Stimulated activated CD8-positive, alpha-beta memory T cell treated with anti-CD3 and anti-CD28 coated beads, Interleukin-15, amount 100 ng/mL, for 1 hour (primary cell): Measurements from ENCODE around the gene EPDR1.
"Not testable (repeated sequence)": the region's sequence is repeated elsewhere in the genome, so short reads cannot be mapped to it uniquely, and the experiment has no call there.

Experiments used
- DNase-seq: peaks from one replicate; pipeline ENCODE4 v3.0.0-alpha.2; 2020; ENCODE audit warnings: low read depth

Gene EPDR1

DNA sequence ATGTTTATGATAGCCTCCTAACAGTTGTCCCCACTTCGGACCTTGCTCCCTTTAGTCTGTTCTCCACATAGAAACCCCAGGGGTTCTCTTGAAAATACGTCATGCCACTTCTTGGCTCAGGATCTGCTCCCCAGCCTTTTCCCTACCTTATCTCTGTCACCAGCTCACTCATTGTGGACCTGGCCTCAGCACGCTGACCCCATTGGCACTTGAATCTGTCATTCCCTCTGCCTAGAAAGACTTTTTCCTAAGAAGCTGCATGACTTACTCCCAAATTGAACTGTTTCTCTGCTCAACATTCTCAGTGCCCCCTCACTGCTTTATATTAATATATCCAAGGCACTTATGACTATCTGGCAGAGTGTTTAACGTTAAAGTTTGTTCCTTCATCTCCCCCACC, 8.4 kb downstream of the EPDR1 start:
- DNase-seq: no peak

DNA sequence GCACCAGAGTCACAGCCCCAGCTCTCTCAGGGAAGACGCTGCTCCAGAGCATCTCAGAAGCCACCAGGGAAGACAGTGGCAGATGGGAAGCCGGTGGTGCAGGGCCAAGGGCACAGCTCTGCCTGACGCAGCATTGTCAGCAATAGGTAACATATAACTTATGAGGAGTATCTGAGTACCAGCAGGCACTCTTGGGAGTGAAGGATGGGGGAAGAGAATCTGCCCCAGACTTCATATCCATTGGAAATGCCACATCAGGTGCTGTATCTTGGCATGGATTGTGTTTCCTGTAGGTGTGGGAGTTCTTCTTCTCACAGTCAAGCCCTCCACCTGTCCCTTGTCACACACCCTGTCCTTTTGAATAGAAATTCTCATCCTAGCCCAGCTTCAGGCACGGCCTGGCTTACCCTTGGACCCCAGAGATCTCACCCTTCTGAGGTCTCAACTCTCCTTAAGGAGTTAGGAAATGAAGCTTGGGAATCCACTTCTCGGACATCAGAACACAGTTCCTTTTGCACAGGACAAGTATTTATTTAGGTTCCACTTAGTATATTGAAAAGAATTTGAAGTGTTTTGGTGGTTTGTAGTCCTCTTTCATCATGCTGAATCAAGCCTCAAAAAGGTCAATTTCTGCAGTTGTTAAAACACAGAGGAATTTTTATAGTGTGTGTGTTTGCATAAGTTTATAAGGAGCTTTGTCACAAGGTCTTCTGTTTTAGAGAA, 9.9 kb downstream of the EPDR1 start:
- DNase-seq: no peak

DNA sequence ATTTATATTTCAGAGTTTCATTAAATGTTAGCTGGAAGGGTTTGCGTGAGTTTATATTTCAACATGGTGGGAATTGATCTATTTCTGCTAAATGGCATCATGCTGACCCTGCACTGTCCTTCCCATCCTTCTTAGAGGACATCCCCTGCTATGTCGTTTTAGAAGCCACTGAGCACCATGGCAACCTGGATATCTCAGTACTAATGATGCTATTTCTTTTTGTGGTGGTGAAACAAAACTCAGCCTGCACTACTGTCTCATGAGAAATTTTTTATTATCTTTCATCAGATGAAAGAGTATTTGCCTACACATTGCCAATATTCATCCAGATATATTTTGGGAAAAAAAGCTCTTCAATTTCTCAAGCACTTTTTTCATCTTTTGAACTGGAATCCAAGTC, 12.1 kb downstream of the EPDR1 start:
- DNase-seq: no peak

DNA sequence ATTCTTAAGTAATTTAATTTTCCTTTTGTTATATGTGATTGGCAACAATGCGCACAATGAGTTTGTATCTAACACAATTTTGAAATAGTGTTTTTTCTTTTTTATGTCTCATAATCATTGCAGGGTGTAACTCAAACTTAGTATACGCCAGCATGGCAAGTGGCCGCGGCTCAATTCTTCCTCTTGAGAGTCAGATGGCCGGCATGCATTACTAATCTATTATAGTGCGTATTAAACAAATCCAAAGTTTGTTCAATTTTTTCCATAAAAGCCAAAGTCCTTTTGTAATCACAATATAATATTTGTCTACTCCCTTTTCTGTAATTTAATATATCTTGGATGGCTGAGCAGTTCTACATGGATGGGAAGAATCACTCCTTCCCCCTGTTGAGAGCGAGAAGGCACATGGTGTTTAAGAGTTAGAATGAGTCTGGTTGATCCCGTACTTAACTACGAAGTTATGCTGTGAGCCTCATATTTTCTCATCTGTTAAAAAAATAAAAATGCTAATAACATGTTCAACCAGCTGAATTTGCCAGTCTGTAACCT, 12.7 kb downstream of the EPDR1 start:
- DNase-seq: no peak

DNA sequence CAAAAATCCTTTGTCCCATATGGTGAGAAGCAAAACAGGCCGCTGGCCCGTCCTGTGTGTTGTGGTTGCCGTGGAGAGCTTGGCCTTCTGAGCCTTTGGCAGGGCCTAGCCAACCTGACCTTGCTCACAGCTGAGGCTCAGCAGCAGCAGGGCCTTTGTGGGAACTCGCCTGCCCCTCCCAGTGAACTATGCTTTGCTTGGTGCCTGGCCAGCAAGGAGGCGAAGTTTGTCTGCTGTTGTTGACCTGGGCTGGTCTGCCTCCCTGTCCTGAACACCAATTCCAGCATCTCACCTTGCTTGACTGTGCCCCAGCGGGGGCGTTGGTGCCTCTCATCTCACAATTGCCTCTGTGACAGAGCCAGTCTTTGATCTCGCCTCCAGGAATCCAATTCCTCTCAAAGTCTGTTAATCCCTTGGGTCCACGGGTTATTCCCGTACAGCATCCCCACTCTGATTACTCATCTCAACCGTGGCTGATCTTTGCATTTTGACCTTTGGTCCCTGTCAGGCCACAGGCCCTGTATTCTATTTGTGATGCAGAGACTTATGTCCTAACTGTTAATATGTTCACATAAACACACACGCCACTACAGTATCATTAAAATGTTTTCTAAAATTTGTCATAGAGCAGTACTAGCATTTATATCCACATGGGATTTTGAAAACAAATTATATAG, 22.6 kb downstream of the EPDR1 start:
- DNase-seq: no peak

DNA sequence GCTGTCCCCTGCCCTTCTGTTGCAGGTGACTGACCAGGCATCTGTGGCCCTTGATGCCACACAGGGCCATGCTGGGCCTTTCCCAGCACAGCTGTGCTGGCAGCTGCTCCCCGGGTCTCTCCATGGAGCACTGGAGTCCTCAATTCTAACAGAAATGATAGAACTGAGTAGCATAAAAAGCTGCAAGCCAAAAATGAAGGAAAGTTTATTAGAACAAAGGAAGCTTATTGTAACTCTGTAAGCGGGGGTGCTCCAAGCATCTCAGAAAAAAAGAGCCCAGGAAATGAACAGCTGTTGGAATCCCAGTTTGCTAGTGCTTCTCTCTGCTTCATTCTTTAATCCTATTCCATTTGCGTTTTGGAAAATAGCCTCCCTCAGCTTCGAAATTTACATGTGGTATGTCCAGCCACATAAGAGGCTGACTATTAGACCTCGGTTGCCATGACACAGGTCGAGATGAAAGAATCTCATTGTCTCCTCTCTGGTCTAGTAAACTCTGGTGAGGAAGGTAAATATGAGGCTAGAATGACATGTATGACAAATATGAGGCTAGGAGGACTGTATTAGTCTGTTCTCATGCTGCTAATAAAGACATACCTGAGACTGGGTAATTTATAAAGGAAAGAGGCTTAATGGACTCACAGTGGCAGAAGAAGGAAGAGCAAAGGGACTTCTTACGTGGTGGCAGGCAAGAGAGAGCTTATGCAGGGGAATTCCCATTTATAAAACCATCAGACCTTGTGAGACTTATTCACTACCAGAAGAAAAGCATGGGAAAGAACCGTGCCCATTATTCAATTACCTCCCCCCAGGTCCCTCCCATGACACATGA, 23.7 kb downstream of the EPDR1 start:
- DNase-seq: no peak

DNA sequence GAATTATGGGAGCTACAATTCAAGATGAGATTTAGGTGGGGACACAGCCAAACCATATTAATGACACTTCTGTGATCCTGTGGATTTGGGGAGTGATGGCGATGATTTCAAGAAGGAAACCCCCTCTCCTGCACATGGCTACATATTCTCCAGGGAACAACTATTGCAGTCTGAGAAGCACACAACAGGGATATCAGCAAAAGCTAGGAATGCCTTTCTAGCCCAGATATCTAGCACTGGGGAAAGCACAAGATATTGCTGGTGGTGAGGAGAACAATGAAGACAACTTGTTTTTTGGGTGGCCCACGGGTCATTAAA, 24.3 kb downstream of the EPDR1 start:
- no peak for DNase-seq

DNA sequence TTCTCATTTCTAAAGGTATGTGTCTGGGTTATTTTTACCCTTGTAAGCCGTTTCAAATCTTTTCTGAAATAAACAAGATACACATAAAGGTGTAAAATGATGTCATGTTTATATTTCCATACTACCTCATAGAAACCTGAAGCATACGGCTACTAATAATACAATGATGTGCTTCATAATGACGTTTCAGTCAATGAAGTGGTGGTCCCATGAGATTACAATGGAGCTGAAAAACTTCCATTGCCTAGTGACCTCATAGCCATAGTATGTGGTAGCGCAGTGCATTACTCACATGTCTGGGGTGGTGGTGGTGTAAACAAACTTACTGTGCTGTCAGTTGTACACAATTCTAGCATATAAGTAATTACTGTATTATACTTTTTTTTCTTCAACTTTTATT, 24.9 kb downstream of the EPDR1 start:
- DNase-seq: no peak

DNA sequence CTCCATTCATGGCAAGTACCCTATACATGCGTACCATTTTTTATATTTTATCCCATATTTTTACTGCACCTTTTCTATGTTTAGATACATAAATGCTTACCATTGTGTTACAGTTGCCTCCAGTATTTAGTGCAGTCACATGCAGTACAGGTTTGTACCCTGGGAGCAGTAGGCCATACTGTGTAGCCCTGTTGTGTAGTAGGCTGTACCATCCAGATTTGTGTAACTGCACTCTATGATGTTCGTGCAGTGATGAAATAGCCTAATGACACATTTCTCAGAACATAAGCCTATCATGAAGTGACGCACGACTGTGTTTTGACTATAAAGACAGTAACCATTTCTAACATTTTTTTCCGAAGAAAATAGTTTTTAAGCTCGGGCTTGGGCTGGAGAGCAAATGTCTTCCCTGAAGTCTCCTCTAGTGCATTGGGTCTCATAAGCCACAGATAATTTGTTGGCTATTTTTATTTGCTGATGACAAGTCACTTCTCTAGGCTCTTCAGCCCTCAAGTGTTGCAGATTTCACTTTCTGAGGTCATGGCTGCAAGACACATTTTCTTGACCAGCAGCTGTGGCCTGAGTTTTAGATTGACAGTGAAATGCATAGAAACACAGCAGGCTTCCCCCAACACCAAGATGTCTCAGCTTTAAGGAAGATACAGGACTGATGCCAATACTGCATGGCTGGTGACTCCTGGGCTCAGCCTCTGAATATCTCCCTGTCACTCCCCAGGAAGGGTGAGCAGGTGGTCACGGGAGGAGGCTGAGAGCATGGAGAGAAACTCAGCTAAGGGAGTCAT, 26.9 kb downstream of the EPDR1 start:
- DNase-seq: no peak

DNA sequence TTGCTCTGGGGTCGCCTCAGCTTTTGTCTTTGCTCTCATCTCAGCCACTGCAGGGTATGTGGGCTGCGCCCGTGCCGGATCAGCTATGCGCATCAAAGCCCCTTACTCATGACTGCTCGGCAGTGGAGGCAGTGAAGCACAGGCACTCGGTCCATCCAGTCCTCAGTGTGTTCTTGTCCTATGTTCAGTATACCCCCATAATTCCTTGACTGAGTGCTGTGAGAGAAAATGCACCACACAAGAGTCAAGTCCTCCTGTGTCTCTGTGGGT, 27.4 kb downstream of the EPDR1 start:
- no peak for DNase-seq

DNA sequence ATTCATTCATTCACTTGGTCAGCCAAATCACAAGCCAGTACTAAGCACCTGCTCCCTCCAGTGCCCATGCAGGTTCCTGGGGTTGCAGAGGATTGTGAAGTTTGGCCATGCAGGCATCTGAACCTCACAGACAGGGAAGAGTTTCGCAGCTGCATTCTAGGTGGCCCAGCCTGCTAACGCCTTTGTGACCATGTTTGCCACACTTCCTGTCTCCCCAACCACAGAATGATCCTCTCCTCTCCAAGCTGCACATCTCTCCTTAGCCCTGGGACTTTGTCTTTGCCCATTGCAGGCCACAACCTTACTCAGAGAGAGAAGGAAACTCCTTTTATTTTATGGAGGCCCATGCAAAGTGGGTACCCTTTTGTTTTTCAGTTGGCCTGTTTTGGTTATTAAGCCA, 31.8 kb downstream of the EPDR1 start:
- DNase-seq: no peak

DNA sequence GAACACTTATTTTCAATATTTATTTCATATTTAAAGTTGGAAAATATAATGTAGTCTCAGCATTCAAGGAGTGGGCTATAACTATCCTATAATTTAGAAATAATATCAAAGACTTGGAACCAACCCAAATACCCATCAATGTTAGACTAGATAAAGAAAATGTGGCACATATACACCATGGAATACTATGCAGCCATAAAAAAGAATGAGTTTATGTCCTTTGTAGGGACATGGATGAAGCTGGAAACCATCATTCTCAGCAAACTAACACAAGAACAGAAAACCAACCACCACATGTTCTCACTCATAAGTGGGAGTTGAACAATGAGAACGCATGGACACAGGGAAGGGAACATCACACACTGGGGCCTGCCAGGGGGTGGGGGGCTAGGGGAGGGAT, 33.8 kb downstream of the EPDR1 start:
- DNase-seq: not testable (repeated sequence)

DNA sequence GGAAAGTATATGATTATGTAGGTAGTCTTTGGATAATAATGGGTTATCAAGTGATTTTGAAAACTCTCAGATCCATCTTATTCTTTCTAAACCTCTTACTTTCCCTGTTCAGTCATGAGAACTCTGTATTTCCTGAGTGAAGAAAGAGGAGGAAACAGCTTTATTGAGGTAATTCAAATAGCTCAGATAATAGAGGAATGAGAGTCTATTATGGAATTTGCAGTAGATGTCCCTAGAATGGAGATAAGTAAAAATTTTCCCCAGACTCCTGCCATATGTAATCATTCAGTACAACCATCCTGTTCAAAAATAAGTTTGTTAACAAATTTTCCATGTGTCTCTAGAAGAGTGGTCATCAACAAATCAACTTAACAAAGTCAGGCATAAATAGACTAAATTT, 36.4 kb downstream of the EPDR1 start:
- no peak for DNase-seq

DNA sequence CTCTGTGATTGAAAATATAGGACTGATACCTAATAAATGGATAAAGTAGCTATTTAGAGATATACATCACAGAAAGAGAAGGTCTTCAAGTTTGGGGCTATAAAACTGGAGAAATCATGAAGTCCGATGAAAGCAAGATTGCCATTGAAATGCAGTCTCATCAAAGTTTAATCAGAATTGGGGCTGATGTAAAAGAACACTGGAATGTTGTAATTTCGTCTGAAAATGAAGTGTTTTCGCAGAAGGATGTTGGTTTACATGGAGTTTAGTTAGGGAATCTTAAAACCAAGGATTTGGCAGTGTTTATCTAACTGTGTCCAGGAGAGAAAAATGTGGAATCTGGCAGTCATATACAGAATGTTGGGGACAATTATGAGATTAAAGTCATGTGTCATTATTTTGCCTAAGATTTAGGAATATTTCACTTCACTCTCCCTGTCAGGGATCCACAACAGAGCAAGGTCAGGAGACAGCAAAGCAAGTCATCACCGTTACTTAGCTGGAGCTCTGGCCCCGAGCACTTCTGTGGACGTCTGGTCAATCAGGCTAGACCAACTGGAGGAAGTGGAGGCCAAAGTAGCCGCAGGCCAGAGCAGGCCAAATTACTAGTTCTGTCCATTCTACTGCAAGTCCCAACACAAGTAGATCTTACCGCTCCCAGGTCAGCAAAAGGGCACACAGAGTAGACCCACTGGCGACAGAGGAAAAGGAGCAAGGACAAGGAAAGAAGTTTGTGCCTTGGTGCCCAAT, 37.0 kb downstream of the EPDR1 start:
- DNase-seq: no peak

DNA sequence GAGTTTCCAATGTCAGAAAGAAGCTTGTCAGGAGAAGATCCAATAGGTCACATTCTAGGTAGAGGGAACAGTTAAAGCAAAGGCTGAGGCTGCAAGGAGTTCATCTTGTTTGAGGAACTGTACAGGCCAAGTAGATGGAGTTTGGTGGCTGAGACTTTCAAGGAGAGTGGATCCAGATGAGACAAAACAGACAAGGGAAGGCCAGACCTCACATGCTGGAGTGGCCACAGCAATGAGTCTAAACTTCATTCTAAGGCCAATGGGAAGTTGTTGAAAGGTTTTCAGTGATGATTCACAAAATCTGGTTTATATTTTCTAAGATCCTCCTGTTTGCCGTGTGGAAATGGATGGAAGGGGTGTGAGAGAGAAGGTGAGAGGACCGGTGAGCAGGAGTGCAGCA, 40.0 kb downstream of the EPDR1 start:
- DNase-seq: no peak

DNA sequence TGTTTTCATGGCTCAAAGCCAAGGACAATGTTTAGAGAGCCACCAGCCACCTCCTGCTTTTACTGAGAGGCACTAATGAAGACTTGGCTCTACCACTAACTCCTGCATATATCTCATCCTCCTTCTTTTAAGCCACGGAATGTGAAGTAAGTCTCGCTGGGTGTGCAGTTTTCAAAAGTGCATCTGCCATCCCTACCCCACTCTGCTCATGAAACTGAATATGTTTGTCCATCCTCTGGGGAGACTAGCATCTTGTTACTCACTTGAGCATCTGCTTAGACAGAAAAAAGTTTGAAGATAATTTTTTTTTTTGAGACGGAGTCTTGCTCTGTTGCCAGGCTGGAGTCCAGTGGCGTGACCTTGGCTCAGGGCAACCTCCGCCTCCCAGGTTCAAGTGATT, 40.8 kb downstream of the EPDR1 start:
- DNase-seq: no peak

DNA sequence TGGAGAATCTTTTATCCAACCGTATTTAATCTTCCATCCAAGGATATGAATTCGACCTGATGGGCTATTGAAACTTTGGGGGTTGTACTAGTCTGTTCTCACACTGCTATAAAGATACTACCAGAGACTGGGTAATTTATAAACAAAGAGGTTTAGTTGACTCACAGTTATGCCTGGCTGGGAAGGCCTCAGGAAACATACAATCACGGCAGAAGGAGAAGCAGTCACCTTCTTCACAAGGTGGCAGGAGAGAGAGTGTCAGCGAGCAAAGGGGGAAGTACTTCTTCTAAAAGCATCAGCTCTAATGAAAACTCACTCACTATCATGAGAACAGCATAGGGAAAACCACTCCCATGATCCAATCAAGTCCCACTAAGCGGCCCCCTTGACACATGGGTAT, 43.8 kb downstream of the EPDR1 start:
- no peak for DNase-seq

DNA sequence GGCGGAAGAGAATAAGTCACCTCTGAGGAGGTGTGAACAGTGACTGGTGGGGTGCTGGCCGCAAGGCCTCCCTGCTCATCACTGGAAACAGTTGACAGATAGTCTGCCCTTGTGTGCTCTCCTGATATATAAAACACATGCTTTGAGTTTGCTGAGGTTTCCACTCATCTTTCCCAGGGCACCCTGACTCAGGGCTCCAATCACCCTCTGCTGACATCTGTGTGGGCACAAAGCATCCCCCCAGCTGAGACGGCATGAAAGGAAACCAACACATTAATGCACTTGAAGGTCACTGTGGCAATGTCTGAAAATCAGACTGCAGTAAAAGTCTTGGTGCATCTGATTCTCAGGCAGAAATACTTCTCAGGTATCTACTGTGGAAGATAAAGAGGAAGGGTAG, 49.8 kb downstream of the EPDR1 start:
- no peak for DNase-seq

DNA sequence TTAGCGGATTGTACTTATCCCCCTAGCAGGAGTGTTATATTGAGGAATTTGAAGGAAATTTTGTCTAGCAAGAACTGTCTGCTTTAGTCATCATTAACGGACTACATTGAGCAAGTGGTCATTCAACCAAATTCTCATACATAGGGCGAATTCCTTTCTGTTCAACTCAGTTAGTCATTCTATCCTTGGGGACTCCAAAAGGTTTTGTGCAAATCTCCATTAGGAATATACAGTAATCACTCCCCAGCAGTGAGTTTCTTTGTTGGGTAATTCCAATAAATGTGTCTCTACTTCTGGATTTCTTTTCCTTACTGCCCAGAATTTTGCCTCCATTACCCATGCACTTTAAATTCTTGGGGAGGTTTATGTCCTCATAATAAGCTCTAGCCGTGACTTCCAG, 51.1 kb downstream of the EPDR1 start:
- no peak for DNase-seq

DNA sequence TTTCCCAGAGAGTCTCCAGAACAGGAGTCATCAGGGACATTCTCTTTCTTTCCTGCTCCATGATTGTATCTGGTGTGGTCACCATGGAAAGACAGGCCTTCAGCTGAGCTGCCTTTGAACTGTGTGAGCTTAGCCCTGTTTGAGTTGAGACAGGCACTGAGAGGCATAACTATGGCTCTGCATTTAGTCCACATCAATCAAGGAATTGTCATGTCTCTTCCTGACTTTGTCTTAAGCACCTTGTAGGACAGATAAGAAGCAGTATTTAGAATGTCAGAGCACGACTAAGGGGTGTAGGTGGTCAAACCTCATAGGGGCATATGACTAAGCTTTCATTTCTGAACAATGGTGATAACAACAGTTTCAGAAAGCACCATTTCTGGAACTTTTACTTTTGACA, 53.5 kb downstream of the EPDR1 start:
- DNase-seq: no peak

DNA sequence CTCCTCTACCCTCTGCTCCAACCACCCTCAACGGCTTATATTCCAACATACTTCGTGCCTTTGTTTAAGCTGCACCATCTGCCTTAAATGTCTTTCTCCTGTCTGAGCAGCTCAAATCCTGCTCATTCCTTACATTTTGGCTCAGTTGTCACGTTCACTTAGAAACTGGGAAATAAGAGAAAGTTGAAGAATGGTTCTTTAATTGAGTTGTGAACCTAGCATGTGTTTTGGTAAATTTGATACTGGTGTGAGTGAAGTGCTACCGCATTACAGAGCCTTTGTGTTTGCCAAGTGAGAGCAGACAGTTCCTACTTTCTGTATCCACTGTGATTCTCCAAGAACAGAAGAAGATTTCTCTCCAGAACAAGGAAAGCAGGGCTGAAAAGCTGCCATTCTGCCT, 54.3 kb downstream of the EPDR1 start:
- DNase-seq: no peak

DNA sequence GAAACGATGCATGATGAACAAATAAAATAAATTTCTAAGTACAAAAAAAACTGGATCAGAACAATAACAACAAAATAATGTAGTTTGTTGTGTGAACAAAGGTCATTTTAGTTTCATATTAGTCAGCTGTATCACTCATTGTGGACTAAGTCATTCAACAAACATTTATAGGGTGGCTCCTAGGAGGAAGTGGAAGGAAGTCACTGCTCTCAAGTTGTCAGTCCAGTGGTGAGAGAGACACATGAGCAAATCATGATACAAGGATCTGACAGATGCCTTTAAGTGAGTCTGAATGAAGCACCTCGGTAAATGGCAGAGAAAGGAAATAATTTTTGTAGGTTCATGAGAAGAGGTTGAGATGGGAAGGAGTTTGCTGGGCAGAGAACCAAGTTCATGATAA, 56.8 kb downstream of the EPDR1 start:
- DNase-seq: no peak
